SK-N-SH (cell line): ENCODE data around the gene SLC2A14.
"Not testable (repeated sequence)": the region's sequence is repeated elsewhere in the genome, so short reads cannot be mapped to it uniquely, and the experiment has no call there.

Experiments used
- CHD2 ChIP-seq: fragments of 150-350 bp; IDR thresholded peaks from 2 replicates; pipeline ENCODE4 v1.6.1; 2018; ENCODE audit warnings: low read length; ENCODE audit not compliant: partially characterized antibody
- ELF1 ChIP-seq: IDR thresholded peaks from 2 replicates; pipeline ENCODE4 v1.4.0; 2012
- EP300 ChIP-seq, 2 experiments: IDR thresholded peaks; 2 replicates each; pipeline versions ENCODE4 v1.4.0 to v1.6.1; 2012; ENCODE audit warnings: borderline replicate concordance in 1 of 2, low read depth in 1 of 2, low read length in 1 of 2
- EZH2phosphoT487 ChIP-seq: fragments of 200-600 bp; sonication (generic); IDR thresholded peaks from 2 replicates; pipeline ENCODE4 v1.6.1; 2017; ENCODE audit warnings: low read depth, mixed run types, mild to moderate bottlenecking, antibody characterized with exemption, moderate library complexity, borderline replicate concordance
- JUND ChIP-seq: IDR thresholded peaks from 2 replicates; pipeline ENCODE4 v1.4.0; 2012
- MEF2A ChIP-seq: IDR thresholded peaks from 2 replicates; pipeline ENCODE4 v1.4.0; 2012; ENCODE audit warnings: low read depth, borderline replicate concordance
- NRF1 ChIP-seq: IDR thresholded peaks from 2 replicates; pipeline ENCODE4 v1.6.1; 2012; ENCODE audit warnings: low read depth, mild to moderate bottlenecking, low read length
- POLR2AphosphoS5 ChIP-seq: IDR thresholded peaks from 2 replicates; pipeline ENCODE4 v1.6.1; 2012; ENCODE audit warnings: low read depth, low read length
- TAF1 ChIP-seq: IDR thresholded peaks from 2 replicates; pipeline ENCODE4 v1.6.1; 2012; ENCODE audit warnings: low read depth, mild to moderate bottlenecking, low read length, moderate library complexity, borderline replicate concordance
- YY1 ChIP-seq: IDR thresholded peaks from 2 replicates; pipeline ENCODE4 v1.4.0; 2012; ENCODE audit warnings: low read depth, mild to moderate bottlenecking
- TF ChIP-seq, protein P1 (sequence below): fragments of 200-600 bp; sonication (generic); IDR thresholded peaks from 2 replicates; pipeline ENCODE4 v1.6.1; 2017; ENCODE audit warnings: antibody characterized with exemption, mild to moderate bottlenecking, moderate library complexity
- TF ChIP-seq, protein P2 (sequence below): IDR thresholded peaks from 2 replicates; pipeline ENCODE4 v1.4.0; 2012; ENCODE audit warnings: low read depth
- TF ChIP-seq, protein P3 (sequence below): IDR thresholded peaks from 2 replicates; pipeline ENCODE4 v1.6.1; 2012; ENCODE audit warnings: mild to moderate bottlenecking, low read depth, low read length, moderate library complexity

DNA sequence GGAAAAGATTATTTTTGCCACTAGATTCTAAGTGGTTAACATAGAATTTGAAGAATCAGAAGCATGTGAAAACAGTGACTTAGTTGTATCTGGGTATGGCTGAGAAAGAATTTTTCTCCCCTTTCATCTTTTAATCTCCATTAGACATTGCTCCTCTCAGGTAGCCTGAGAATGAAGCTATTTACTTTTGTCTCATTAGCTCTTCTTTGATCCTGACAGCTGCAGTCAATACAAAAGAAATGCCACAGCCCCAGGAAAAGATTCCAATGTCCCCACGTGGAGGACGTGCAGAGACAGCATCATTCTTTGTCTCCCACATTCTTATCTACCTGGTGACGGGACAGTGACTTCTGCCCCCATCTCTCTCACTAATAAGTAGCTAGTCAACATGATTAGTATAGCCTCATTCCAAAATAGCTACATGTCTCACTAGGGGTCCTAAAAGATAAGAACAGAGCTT lies 21.1 kb downstream of the SLC2A14 start:
- not testable (repeated sequence) for TF ChIP-seq CHD2; POLR2AphosphoS5; EP300 (IDR thresholded peaks at IDR 0.05; ENCODE audit: borderline replicate concordance in 1 of 2, low read depth in 1 of 2, low read length in 1 of 2); EZH2phosphoT487; ELF1; JUND; MEF2A; NRF1; TAF1; YY1
- TF ChIP-seq, protein P1, sequence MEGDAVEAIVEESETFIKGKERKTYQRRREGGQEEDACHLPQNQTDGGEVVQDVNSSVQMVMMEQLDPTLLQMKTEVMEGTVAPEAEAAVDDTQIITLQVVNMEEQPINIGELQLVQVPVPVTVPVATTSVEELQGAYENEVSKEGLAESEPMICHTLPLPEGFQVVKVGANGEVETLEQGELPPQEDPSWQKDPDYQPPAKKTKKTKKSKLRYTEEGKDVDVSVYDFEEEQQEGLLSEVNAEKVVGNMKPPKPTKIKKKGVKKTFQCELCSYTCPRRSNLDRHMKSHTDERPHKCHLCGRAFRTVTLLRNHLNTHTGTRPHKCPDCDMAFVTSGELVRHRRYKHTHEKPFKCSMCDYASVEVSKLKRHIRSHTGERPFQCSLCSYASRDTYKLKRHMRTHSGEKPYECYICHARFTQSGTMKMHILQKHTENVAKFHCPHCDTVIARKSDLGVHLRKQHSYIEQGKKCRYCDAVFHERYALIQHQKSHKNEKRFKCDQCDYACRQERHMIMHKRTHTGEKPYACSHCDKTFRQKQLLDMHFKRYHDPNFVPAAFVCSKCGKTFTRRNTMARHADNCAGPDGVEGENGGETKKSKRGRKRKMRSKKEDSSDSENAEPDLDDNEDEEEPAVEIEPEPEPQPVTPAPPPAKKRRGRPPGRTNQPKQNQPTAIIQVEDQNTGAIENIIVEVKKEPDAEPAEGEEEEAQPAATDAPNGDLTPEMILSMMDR = not testable (repeated sequence)
- TF ChIP-seq, protein P2, sequence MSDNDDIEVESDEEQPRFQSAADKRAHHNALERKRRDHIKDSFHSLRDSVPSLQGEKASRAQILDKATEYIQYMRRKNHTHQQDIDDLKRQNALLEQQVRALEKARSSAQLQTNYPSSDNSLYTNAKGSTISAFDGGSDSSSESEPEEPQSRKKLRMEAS = not testable (repeated sequence)
- TF ChIP-seq, protein P3, sequence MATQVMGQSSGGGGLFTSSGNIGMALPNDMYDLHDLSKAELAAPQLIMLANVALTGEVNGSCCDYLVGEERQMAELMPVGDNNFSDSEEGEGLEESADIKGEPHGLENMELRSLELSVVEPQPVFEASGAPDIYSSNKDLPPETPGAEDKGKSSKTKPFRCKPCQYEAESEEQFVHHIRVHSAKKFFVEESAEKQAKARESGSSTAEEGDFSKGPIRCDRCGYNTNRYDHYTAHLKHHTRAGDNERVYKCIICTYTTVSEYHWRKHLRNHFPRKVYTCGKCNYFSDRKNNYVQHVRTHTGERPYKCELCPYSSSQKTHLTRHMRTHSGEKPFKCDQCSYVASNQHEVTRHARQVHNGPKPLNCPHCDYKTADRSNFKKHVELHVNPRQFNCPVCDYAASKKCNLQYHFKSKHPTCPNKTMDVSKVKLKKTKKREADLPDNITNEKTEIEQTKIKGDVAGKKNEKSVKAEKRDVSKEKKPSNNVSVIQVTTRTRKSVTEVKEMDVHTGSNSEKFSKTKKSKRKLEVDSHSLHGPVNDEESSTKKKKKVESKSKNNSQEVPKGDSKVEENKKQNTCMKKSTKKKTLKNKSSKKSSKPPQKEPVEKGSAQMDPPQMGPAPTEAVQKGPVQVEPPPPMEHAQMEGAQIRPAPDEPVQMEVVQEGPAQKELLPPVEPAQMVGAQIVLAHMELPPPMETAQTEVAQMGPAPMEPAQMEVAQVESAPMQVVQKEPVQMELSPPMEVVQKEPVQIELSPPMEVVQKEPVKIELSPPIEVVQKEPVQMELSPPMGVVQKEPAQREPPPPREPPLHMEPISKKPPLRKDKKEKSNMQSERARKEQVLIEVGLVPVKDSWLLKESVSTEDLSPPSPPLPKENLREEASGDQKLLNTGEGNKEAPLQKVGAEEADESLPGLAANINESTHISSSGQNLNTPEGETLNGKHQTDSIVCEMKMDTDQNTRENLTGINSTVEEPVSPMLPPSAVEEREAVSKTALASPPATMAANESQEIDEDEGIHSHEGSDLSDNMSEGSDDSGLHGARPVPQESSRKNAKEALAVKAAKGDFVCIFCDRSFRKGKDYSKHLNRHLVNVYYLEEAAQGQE = not testable (repeated sequence)
